ENCODE data around the gene LSM12. TPM values are rescaled to one million over a fixed set of nuclear protein-coding genes. Genes with fewer than 3 reads are reported as not detected.

LSM12 gene
- total RNA-seq, 4 donors from 2014 or later = 15.0 to 31.7 (median 19.0) TPM

DNA sequence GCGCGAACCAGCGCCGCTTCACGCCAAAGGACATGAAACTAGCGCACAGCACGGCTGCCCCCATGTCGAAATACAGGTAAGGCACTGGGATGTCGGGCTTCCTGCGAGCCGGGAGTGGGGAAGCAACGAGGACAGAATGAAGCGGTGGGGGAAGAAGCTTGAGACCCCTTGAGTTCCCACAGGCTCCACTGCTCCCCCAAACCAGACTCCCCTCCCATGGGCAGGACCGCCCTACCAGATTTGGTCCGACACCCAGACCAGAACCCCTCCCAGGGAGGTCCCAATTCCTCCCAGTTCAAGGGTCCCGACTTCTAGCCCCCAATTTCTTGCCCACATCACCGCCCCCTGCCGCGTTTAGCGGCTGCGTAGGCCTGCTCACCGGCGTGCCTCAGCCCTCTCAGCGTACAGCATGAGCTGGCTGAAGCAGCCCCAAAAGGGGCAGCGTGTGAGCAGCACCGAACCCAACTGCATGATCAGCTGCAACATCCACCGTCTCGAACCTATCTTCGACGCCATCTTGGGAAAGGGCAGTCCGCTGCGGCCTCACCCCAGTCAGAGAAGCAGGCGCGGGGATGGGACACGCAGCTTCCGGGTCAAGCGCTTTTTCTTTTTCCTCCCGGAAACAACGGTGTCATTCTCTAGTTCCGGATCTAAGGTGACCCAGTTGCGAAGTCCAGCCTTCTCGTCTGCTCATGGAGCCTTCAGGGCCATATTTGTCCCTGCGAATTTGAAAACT lies 51.9 kb downstream of the LSM12 start, which contains the start of gene TMEM101:
Gene TMEM101 (minus strand): TSS at position 527 of the 736 bp plus-strand sequence. CDS start 11 bp downstream, at position 516.
- peak within 1 kb of the TSS; percentile 92 for H3K4me3 ChIP-seq (ENCODE audit: low read depth, poor library complexity, severe bottlenecking)
- intact Hi-C loops (cut with DNase I; ENCODE audit: low total_unique reads) = no loop called here
- 0 to 1% methylated on average over 37 to 43 of the region's 43 CpGs for WGBS, 2 donors
- peak; percentile 90 to 98 for DNase-seq (ENCODE audit: low spot score in 2 of 2)
- TF ChIP-seq, protein P1, sequence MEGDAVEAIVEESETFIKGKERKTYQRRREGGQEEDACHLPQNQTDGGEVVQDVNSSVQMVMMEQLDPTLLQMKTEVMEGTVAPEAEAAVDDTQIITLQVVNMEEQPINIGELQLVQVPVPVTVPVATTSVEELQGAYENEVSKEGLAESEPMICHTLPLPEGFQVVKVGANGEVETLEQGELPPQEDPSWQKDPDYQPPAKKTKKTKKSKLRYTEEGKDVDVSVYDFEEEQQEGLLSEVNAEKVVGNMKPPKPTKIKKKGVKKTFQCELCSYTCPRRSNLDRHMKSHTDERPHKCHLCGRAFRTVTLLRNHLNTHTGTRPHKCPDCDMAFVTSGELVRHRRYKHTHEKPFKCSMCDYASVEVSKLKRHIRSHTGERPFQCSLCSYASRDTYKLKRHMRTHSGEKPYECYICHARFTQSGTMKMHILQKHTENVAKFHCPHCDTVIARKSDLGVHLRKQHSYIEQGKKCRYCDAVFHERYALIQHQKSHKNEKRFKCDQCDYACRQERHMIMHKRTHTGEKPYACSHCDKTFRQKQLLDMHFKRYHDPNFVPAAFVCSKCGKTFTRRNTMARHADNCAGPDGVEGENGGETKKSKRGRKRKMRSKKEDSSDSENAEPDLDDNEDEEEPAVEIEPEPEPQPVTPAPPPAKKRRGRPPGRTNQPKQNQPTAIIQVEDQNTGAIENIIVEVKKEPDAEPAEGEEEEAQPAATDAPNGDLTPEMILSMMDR (IDR thresholded peaks at IDR 0.05) = no peak

DNA sequence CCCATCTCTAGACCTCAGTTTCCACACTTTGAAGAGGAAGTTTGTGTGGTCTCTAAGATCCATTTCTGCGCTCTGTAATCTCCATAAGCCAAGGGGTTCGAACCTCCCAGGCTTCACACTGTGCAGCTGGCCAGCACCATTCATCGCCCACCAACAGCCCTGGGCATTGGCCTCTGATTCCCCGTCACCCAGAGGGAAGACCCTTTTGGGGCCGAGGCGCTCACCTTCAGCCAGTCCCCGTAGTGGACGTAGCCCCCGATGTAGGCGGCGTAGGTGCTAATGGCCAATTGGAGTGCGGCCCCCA lies 52.4 kb downstream of the LSM12 start:
- no peak for DNase-seq (ENCODE audit: low spot score in 2 of 2)
- peak overlapping the region; percentile 92 for H3K4me3 ChIP-seq (ENCODE audit: low read depth, poor library complexity, severe bottlenecking)
- no peak for TF ChIP-seq POLR2A (IDR thresholded peaks at IDR 0.05)
- TF ChIP-seq, protein P1 (IDR thresholded peaks at IDR 0.05) = no peak
- intact Hi-C loops (cut with DNase I; ENCODE audit: low total_unique reads) = no loop called here
- 10 to 14% methylated on average over 12 of the region's 12 CpGs for WGBS, 2 donors

DNA sequence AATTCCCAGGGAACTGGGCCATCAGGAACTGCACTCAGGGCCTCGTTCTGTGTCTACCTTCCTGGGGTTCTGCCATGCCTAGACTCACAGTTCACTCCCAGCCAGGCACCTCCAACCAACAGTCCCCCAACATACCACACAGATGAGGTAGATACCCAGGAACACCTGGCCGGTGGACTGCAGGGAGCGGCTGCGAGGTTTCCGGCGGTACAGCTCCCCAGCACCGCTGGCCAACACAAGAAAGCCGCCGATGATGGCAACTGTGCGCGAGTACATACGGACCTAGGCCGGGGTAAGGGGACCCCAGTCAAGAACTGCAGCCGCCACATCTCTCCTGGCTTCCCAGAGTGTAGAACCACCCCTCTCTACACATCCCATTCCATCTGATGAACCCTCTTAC lies 53.6 kb downstream of the LSM12 start:
- 90 to 93% methylated on average over 14 of the region's 14 CpGs for WGBS, 2 donors
- intact Hi-C loops (cut with DNase I; ENCODE audit: low total_unique reads) = no loop called here
- no peak overlapping the region for H3K4me3 ChIP-seq (ENCODE audit: low read depth, poor library complexity, severe bottlenecking)
- no peak for DNase-seq (ENCODE audit: low spot score in 2 of 2)
- no peak for TF ChIP-seq POLR2A (IDR thresholded peaks at IDR 0.05)
- TF ChIP-seq, protein P1 (IDR thresholded peaks at IDR 0.05) = no peak

GRCh38 chr17:44012391-44012790 lies 54.1 kb downstream of the LSM12 start:
- TF ChIP-seq POLR2A (IDR thresholded peaks at IDR 0.05) = no peak
- TF ChIP-seq, protein P1 (IDR thresholded peaks at IDR 0.05) = no peak
- 79 to 85% methylated on average over 2 to 3 of the region's 3 CpGs for WGBS, 2 donors
- intact Hi-C loops (cut with DNase I; ENCODE audit: low total_unique reads) = no loop called here
- H3K4me3 ChIP-seq (ENCODE audit: low read depth, poor library complexity, severe bottlenecking) = no peak overlapping the region
- no peak for DNase-seq (ENCODE audit: low spot score in 2 of 2)

GRCh38 chr17:44011876-44012275 lies 54.6 kb downstream of the LSM12 start:
- TF ChIP-seq, protein P1 (IDR thresholded peaks at IDR 0.05) = no peak
- TF ChIP-seq POLR2A (IDR thresholded peaks at IDR 0.05) = no peak
- intact Hi-C loops (cut with DNase I; ENCODE audit: low total_unique reads) = no loop called here

More at GRCh38 chr17:44011876-44012275, 54.6 kb downstream of the LSM12 start:
- DNase-seq (ENCODE audit: low spot score in 2 of 2) = no peak
- WGBS, 2 donors = 86 to 87% methylated on average over 4 to 9 of the region's 9 CpGs
- no peak overlapping the region for H3K4me3 ChIP-seq (ENCODE audit: low read depth, poor library complexity, severe bottlenecking)

All from lower leg skin (tissue), 4 donors.